ENCODE measurements around the gene NSMCE4A. TPM values are rescaled to one million over a fixed set of nuclear protein-coding genes. Genes with fewer than 3 reads are reported as not detected.

NSMCE4A gene
- 13.4 and 20.8 TPM in 2 replicates for total RNA-seq (2012; rRNA removed)
- polyA plus RNA-seq (2012; rRNA removed), result 32.8 and 33.2 TPM in 2 replicates
- 9.2 and 10.0 TPM in 2 replicates for polyA plus RNA-seq (2012; cell fraction: cytosol; rRNA removed)
- polyA plus RNA-seq (2012; cell fraction: nucleus; rRNA removed; ENCODE audit: low replicate concordance), result 26.8 and 70.4 TPM in 2 replicates
- percentile 58 among the genes with signal in this experiment for Bru-seq, nascent RNA
- BruChase-seq, experiment 1, labeled RNA remaining after a 6-hour chase, result percentile 59 among the genes with signal in this experiment
- BruChase-seq, experiment 2, labeled RNA remaining after a 2-hour chase, result percentile 53 among the genes with signal in this experiment
- long read RNA-seq, transcript NSMCE4A-202 (11 exons, 1,394 nt), result major isoform, 16 of 28 reads
- long read RNA-seq, partial matches to known transcripts, result 6 of 28 reads
- long read RNA-seq, other reads (novel, unspliced or antisense), result 6 of 28 reads

- Histone ChIP-seq H2BK20ac (ENCODE audit: low read depth, low read length) (no peak within 1 kb of the TSS), H3K18ac (ENCODE audit: low read depth, low read length) (no peak within 1 kb of the TSS), H3K4me2 (ENCODE audit: low read depth, low read length) (peak within 1 kb of the TSS; percentile 95), H3K9ac (ENCODE audit: low read depth, low read length) (peak within 1 kb of the TSS; percentile 84), H3K4me1 (ENCODE audit: control insufficient read depth, insufficient read depth, low read length) (peaks cover 2% of the 10 kb centered on the region; the same call in 1 of the 2 replicates), H4K91ac (ENCODE audit: insufficient read depth, low read depth, low read length) (no peak within 1 kb of the TSS; the same call in 1 of the 2 replicates), H3K56ac (ENCODE audit: extremely low read depth, insufficient read depth, low read length) (peak within 1 kb of the TSS; percentile 35; the same call in 1 of the 2 replicates), H3K9me1 (ENCODE audit: insufficient read depth, low read length) (peaks cover 3% of the 10 kb centered on the region; the same call in 1 of the 2 replicates), H3K36me3 (ENCODE audit: control insufficient read depth, insufficient read depth, low read length) (peaks cover 2% of the 10 kb centered on the region; the same call in 1 of the 2 replicates), H3K4me3 (ENCODE audit: insufficient read depth, low read depth, low read length) (peak within 1 kb of the TSS; percentile 60), H4K20me1 (ENCODE audit: insufficient read depth, low read length) (no peaks in the 10 kb centered on the region), H2BK120ac (ENCODE audit: low read depth, low read length) (no peak within 1 kb of the TSS), H3K27ac (ENCODE audit: insufficient read depth, low read length) (peak within 1 kb of the TSS; percentile 57), H4K5ac (ENCODE audit: low read depth, low read length) (peak within 1 kb of the TSS; percentile 73), H3K79me1 (ENCODE audit: low read depth in 1 of 2, low read length in 2 of 2) (peaks cover 8 to 13% of the 10 kb centered on the region in 2 experiments), H3K23ac (ENCODE audit: low read depth, low read length) (peak within 1 kb of the TSS; percentile 72; the same call in 1 of the 2 replicates), H3K27me3 (ENCODE audit: control insufficient read depth, insufficient read depth, low read length) (no peaks in the 10 kb centered on the region), H2BK15ac (ENCODE audit: low read depth, low read length) (no peak within 1 kb of the TSS), H2AFZ (replicated peaks; ENCODE audit: low read length, poor library complexity) (peak within 1 kb of the TSS; percentile 99), H2BK5ac (ENCODE audit: low read depth, low read length, poor library complexity, severe bottlenecking) (peak within 1 kb of the TSS; percentile 39), H2AK9ac (replicated peaks; ENCODE audit: low read depth, low read length, poor library complexity) (peak within 1 kb of the TSS; percentile 89), H3K9me3 (ENCODE audit: control insufficient read depth, insufficient read depth, low read length) (no peaks in the 10 kb centered on the region), H3K4ac (ENCODE audit: low read depth, low read length) (peak within 1 kb of the TSS; percentile 53), H3K14ac (replicated peaks; ENCODE audit: low read depth, low read length) (peak within 1 kb of the TSS; percentile 60; the same call in 1 of the 2 replicates), H2AK5ac (ENCODE audit: low read depth, low read length) (peak within 1 kb of the TSS; percentile 3; the same call in 1 of the 2 replicates), H4K8ac (ENCODE audit: low read depth in 2 of 2, low read length in 2 of 2) (peak within 1 kb of the TSS; percentile 67 to 95)
- no TSS peak for BruUV-seq (replicated peaks)
- DNase-seq (peak; percentile 71), ATAC-seq (ENCODE audit: low read depth) (peak; percentile 92)
- POLR2A ChIA-PET (ENCODE audit: unreplicated experiment), result interaction anchor here (0.6 kb wide), 1 partner anchor 23 kb away, joined by 3 read pairs; no protein-coding TSS in a partner anchor
- TF ChIP-seq MXI1 (IDR thresholded peaks at IDR 0.05; ENCODE audit: borderline replicate concordance, low read depth, low read length) (peak; percentile 32; the same call in 1 of the 2 replicates), RFX5 (IDR thresholded peaks at IDR 0.05; ENCODE audit: low read depth, low read length) (no peak), BHLHE40 (IDR thresholded peaks at IDR 0.05; ENCODE audit: low read depth, low read length) (no peak), RCOR1 (IDR thresholded peaks at IDR 0.05; ENCODE audit: insufficient replicate concordance, low read length) (no peak), POLR2A (IDR thresholded peaks at IDR 0.05; ENCODE audit: low read depth, low read length) (peak; percentile 55; the same call in 1 of the 2 replicates), RAD21 (IDR thresholded peaks at IDR 0.05; ENCODE audit: low read length) (peak; percentile 49), FOS (IDR thresholded peaks at IDR 0.05; ENCODE audit: low read depth, low read length) (no peak), NFE2L2 (IDR thresholded peaks at IDR 0.05; ENCODE audit: low read depth, low read length) (no peak)
- TF ChIP-seq, protein P1, sequence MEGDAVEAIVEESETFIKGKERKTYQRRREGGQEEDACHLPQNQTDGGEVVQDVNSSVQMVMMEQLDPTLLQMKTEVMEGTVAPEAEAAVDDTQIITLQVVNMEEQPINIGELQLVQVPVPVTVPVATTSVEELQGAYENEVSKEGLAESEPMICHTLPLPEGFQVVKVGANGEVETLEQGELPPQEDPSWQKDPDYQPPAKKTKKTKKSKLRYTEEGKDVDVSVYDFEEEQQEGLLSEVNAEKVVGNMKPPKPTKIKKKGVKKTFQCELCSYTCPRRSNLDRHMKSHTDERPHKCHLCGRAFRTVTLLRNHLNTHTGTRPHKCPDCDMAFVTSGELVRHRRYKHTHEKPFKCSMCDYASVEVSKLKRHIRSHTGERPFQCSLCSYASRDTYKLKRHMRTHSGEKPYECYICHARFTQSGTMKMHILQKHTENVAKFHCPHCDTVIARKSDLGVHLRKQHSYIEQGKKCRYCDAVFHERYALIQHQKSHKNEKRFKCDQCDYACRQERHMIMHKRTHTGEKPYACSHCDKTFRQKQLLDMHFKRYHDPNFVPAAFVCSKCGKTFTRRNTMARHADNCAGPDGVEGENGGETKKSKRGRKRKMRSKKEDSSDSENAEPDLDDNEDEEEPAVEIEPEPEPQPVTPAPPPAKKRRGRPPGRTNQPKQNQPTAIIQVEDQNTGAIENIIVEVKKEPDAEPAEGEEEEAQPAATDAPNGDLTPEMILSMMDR (conservative IDR thresholded peaks at IDR 0.05; ENCODE audit: low read depth, low read length), result peak; percentile 71; the same call in 1 of the 2 replicates
- intact Hi-C loops (cut with micrococcal nuclease), result loop anchor here (1.0 kb wide), 2 partner anchors 30 to 138 kb away; no protein-coding TSS in a partner anchor
- 0% methylated on average over 64 of the region's 101 CpGs; no CpG with 5 or more reads in 1 of the 2 experiments for WGBS, 2 experiments (ENCODE audit: extremely low coverage in 2 of 2, insufficient read length in 1 of 2)
- in situ Hi-C loops (cut with MboI; ENCODE audit: low sequenced_read_pairs), result no loop called here
- dilution Hi-C loops (cut with HindIII; ENCODE audit: low sequenced_read_pairs, unreplicated experiment), result no loop called here
- CTCF ChIA-PET, result no interaction called here
These were observed at the start of gene NSMCE4A for GRCh38 chr10:121974535-121975294. TSS of gene NSMCE4A (minus strand) at chr10:121975217. CDS start at chr10:121975165, 52 bp downstream.

Data from IMR-90 (cell line).